Natural killer cell (primary cell): ENCODE data around the gene SNX13. TPM values are rescaled to one million over a fixed set of nuclear protein-coding genes. Genes with fewer than 3 reads are reported as not detected.
A peak's percentile ranks its signal among the peaks of the same experiment; 100 is the strongest.

Source experiments
- ATAC-seq, 3 donors: fragments of 150-1000 bp in 2 of 3; fragments of 200-7000 bp in 1 of 3; cut with Tn5 transposase; 1 replicate in 1 of 3; 2 replicates in 2 of 3; pipeline ENCODE4 v1.10.0; 2021; ENCODE audit warnings: mild to moderate bottlenecking in 2 of 3, moderate library complexity in 2 of 3
- DNase-seq, 2 donors: peaks; one replicate each; pipeline versions ENCODE4 v3.0.0 to v3.0.0-alpha.2; 2013 to 2021; ENCODE audit warnings: mixed read lengths in 1 of 2
- H3K27ac ChIP-seq: one replicate; pipeline ENCODE4 v1.5.1; 2013; ENCODE audit warnings: mild to moderate bottlenecking, low read length
- H3K27me3 ChIP-seq: one replicate; pipeline ENCODE4 v1.6.1; 2013; ENCODE audit warnings: low read length; ENCODE audit not compliant: control insufficient read depth, insufficient read depth
- H3K36me3 ChIP-seq: one replicate; pipeline ENCODE4 v1.6.1; 2013; ENCODE audit warnings: low read length; ENCODE audit not compliant: control insufficient read depth, insufficient read depth
- H3K4me1 ChIP-seq: one replicate; pipeline ENCODE4 v1.6.1; 2013; ENCODE audit warnings: low read length; ENCODE audit not compliant: control insufficient read depth, insufficient read depth
- H3K4me3 ChIP-seq: one replicate; pipeline ENCODE4 v1.5.1; 2013; ENCODE audit warnings: low read length
- H3K9me3 ChIP-seq: one replicate; pipeline ENCODE4 v1.6.1; 2013; ENCODE audit warnings: low read length; ENCODE audit not compliant: control insufficient read depth, insufficient read depth
- H3K27ac Mint-ChIP-seq, 2 donors: one replicate each; pipeline ENCODE4 v1.8.0; 2022; ENCODE audit warnings: mild to moderate bottlenecking in 2 of 2, mixed read lengths in 2 of 2, moderate library complexity in 1 of 2
- H3K27me3 Mint-ChIP-seq, 2 donors: one replicate each; pipeline ENCODE4 v1.8.0; 2022; ENCODE audit warnings: low read depth in 2 of 2, mixed read lengths in 2 of 2
- H3K36me3 Mint-ChIP-seq: one replicate; pipeline ENCODE4 v1.8.0; 2022; ENCODE audit warnings: mixed read lengths
- H3K4me1 Mint-ChIP-seq, 2 donors: one replicate each; pipeline ENCODE4 v1.8.0; 2022; ENCODE audit warnings: mixed read lengths in 2 of 2
- H3K4me3 Mint-ChIP-seq: one replicate; pipeline ENCODE4 v1.8.0; 2022; ENCODE audit warnings: mild to moderate bottlenecking, moderate library complexity, mixed read lengths
- H3K9me3 Mint-ChIP-seq, 2 donors: one replicate each; pipeline ENCODE4 v1.8.0; 2022; ENCODE audit warnings: mixed read lengths in 2 of 2
- CTCF ChIP-seq: fragments of 200-600 bp; IDR thresholded peaks from one replicate; pipeline ENCODE4 v1.8.0; 2022; ENCODE audit warnings: antibody characterized with exemption
- WGBS: methylation state at CpG from one replicate; pipeline ENCODE4 v1.1.7; 2013; ENCODE audit warnings: missing lambda C conversion rate; ENCODE audit not compliant: insufficient coverage; 5-methylcytosine and 5-hydroxymethylcytosine counted together
- intact Hi-C: fragments of 100-400 bp; cut with micrococcal nuclease; formaldehyde crosslinking; loops from one replicate; pipeline ENCODE4 v1.14.2; 2022
- total RNA-seq, 4 donors: library from RNA; stranded (reverse); fragments of 120-200 nt in 1 of 4; gene quantifications; one replicate each; pipeline versions ENCODE4 v1.2.3 to v1.2.4, GENCODE V29; 2013 to 2022

SNX13 gene
- total RNA-seq, 3 donors from 2014 or later (not counting 1 experiment from before 2014, with no cell fraction given): 34.8 to 38.5 (median 37.4) TPM

- peak overlapping the region in 1 of 2 donors; percentile 42 for H3K27ac Mint-ChIP-seq
- H3K4me3 ChIP-seq: no peak overlapping the region
- peaks cover 7% of the 10 kb centered on the region for H3K4me1 ChIP-seq
- no peaks in the 10 kb centered on the region for H3K27me3 ChIP-seq
- peaks cover 66 to 69% of the 10 kb centered on the region in 2 donors for H3K4me1 Mint-ChIP-seq
- intact Hi-C loops: no loop called here
- no peak overlapping the region for H3K27ac ChIP-seq
- WGBS: 5% methylated on average over 2 of the region's 2 CpGs
- H3K36me3 ChIP-seq: no peaks in the 10 kb centered on the region
- H3K36me3 Mint-ChIP-seq: no peaks in the 10 kb centered on the region
- no peaks in the 10 kb centered on the region for H3K9me3 ChIP-seq
- DNase-seq (no peak), ATAC-seq (no peak)
- H3K27me3 Mint-ChIP-seq: no peaks in the 10 kb centered on the region
- TF ChIP-seq CTCF: no peak
- H3K4me3 Mint-ChIP-seq: no peak overlapping the region
- no peaks in the 10 kb centered on the region for H3K9me3 Mint-ChIP-seq
These were observed 6.2 kb downstream of the SNX13 start for GRCh38 chr7:17934094-17934493.

- TF ChIP-seq CTCF: no peak
- peaks cover 58 to 61% of the 10 kb centered on the region in 2 donors for H3K4me1 Mint-ChIP-seq
These were observed 7.5 kb downstream of the SNX13 start for GRCh38 chr7:17932770-17933169.

GRCh38 chr7:17931069-17931468 is 9.2 kb downstream of the SNX13 start:
- no peaks in the 10 kb centered on the region for H3K36me3 Mint-ChIP-seq
- intact Hi-C loops: no loop called here
- no peaks in the 10 kb centered on the region for H3K27me3 ChIP-seq
- H3K27ac ChIP-seq: no peak overlapping the region
- ATAC-seq (no peak), DNase-seq (no peak)
- no peaks in the 10 kb centered on the region for H3K27me3 Mint-ChIP-seq
- H3K9me3 Mint-ChIP-seq: no peaks in the 10 kb centered on the region
- H3K4me3 Mint-ChIP-seq: no peak overlapping the region
- H3K4me1 ChIP-seq: peaks cover 7% of the 10 kb centered on the region
- no peak overlapping the region for H3K4me3 ChIP-seq
- 100% methylated on average over 1 of the region's 1 CpG for WGBS
- H3K36me3 ChIP-seq: no peaks in the 10 kb centered on the region
- H3K4me1 Mint-ChIP-seq: peaks cover 52 to 54% of the 10 kb centered on the region in 2 donors
- no peak overlapping the region for H3K27ac Mint-ChIP-seq
- H3K9me3 ChIP-seq: no peaks in the 10 kb centered on the region
- TF ChIP-seq CTCF: no peak

More at GRCh38 chr7:17932770-17933169, 7.5 kb downstream of the SNX13 start:
- H3K4me1 ChIP-seq: peaks cover 7% of the 10 kb centered on the region
- DNase-seq (no peak), ATAC-seq (no peak)
- H3K27me3 Mint-ChIP-seq: no peaks in the 10 kb centered on the region
- H3K36me3 ChIP-seq: no peaks in the 10 kb centered on the region
- intact Hi-C loops: no loop called here
- no peak overlapping the region for H3K27ac Mint-ChIP-seq
- no peak overlapping the region for H3K4me3 ChIP-seq
- H3K4me3 Mint-ChIP-seq: no peak overlapping the region
- no peaks in the 10 kb centered on the region for H3K36me3 Mint-ChIP-seq
- no peak overlapping the region for H3K27ac ChIP-seq
- no peaks in the 10 kb centered on the region for H3K27me3 ChIP-seq
- WGBS: 100% methylated on average over 1 of the region's 2 CpGs
- H3K9me3 Mint-ChIP-seq: no peaks in the 10 kb centered on the region
- no peaks in the 10 kb centered on the region for H3K9me3 ChIP-seq

GRCh38 chr7:17930546-17930945 is 9.7 kb downstream of the SNX13 start:
- H3K4me3 Mint-ChIP-seq: no peak overlapping the region
- H3K9me3 Mint-ChIP-seq: no peaks in the 10 kb centered on the region
- H3K27ac Mint-ChIP-seq: no peak overlapping the region
- 86% methylated on average over 2 of the region's 2 CpGs for WGBS
- H3K36me3 Mint-ChIP-seq: no peaks in the 10 kb centered on the region
- no peak for ATAC-seq
- intact Hi-C loops: no loop called here
- no peak for DNase-seq
- Histone ChIP-seq H3K4me1 (peaks cover 7% of the 10 kb centered on the region), H3K27me3 (no peaks in the 10 kb centered on the region), H3K4me3 (no peak overlapping the region), H3K9me3 (no peaks in the 10 kb centered on the region), H3K36me3 (no peaks in the 10 kb centered on the region), H3K27ac (no peak overlapping the region)
- no peak for TF ChIP-seq CTCF
- H3K27me3 Mint-ChIP-seq: no peaks in the 10 kb centered on the region
- H3K4me1 Mint-ChIP-seq: peaks cover 52 to 58% of the 10 kb centered on the region in 2 donors
